IMR-90 (cell line): Measurements from ENCODE around the gene GM2A. TPM values are rescaled to one million over a fixed set of nuclear protein-coding genes. Genes with fewer than 3 reads are reported as not detected.

Experiments used
- ATAC-seq: fragments of 200-7000 bp; cut with Tn5 transposase; 2 replicates; pipeline ENCODE4 v1.9.1; 2020; ENCODE audit warnings: low read depth, mild to moderate bottlenecking, moderate library complexity
- BruUV-seq: library from RNA; stranded (reverse); fragments of 400-500 nt; replicated peaks from 2 replicates; lab custom pipeline; 2021; lab: Mats Ljungman, UMichigan
- CTCF ChIA-PET: fragments of 300-600 bp; formaldehyde crosslinking; extraction: SDS; loops from one replicate; lab custom pipeline; 2021; ENCODE audit warnings: antibody characterized with exemption; lab: Yijun Ruan, JAX
- POLR2A ChIA-PET: fragments of 300-600 bp; sonication (Branson Sonifier 250); formaldehyde crosslinking; loops from one replicate; lab custom pipeline; 2022; ENCODE audit warnings: antibody characterized with exemption; ENCODE audit not compliant: unreplicated experiment; lab: Charles Lee
- DNase-seq: peaks from one replicate; pipeline ENCODE4 v3.0.0; 2013
- H2AFZ ChIP-seq: replicated peaks from 2 replicates; pipeline ENCODE3; 2013; ENCODE audit warnings: low read length, mild to moderate bottlenecking; ENCODE audit not compliant: poor library complexity
- H2AK5ac ChIP-seq: 2 replicates; pipeline ENCODE4 v1.6.1; 2013; ENCODE audit warnings: low read depth, low read length, inconsistent platforms
- H2AK9ac ChIP-seq: replicated peaks from 2 replicates; pipeline ENCODE3; 2013; ENCODE audit warnings: mild to moderate bottlenecking, low read depth, low read length, moderate library complexity; ENCODE audit not compliant: poor library complexity
- H2BK120ac ChIP-seq: 2 replicates; pipeline ENCODE4 v1.6.1; 2013; ENCODE audit warnings: low read depth, low read length, inconsistent platforms
- H2BK15ac ChIP-seq: 3 replicates; pipeline ENCODE4 v1.6.1; 2013; ENCODE audit warnings: low read depth, low read length, inconsistent platforms
- H2BK20ac ChIP-seq: 2 replicates; pipeline ENCODE4 v1.6.1; 2013; ENCODE audit warnings: low read depth, mild to moderate bottlenecking, inconsistent platforms, low read length, moderate library complexity
- H2BK5ac ChIP-seq: 2 replicates; pipeline ENCODE4 v1.6.1; 2013; ENCODE audit warnings: mild to moderate bottlenecking, low read depth, low read length, inconsistent platforms; ENCODE audit not compliant: poor library complexity, severe bottlenecking
- H3K14ac ChIP-seq: replicated peaks from 2 replicates; pipeline ENCODE4 v1.6.1; 2013; ENCODE audit warnings: low read depth, low read length, inconsistent platforms
- H3K18ac ChIP-seq: 2 replicates; pipeline ENCODE4 v1.6.1; 2013; ENCODE audit warnings: low read depth, low read length, control low read depth
- H3K23ac ChIP-seq: 2 replicates; pipeline ENCODE4 v1.6.1; 2013; ENCODE audit warnings: low read depth, low read length, inconsistent platforms
- H3K27ac ChIP-seq: 2 replicates; pipeline ENCODE4 v1.5.1; 2013; ENCODE audit warnings: mild to moderate bottlenecking, control low read depth, low read length; ENCODE audit not compliant: insufficient read depth
- H3K27me3 ChIP-seq: 2 replicates; pipeline ENCODE4 v1.6.1; 2013; ENCODE audit warnings: low read length; ENCODE audit not compliant: control insufficient read depth, insufficient read depth
- H3K36me3 ChIP-seq: 2 replicates; pipeline ENCODE4 v1.6.1; 2013; ENCODE audit warnings: low read length, mixed read lengths; ENCODE audit not compliant: control insufficient read depth, insufficient read depth
- H3K4ac ChIP-seq: 2 replicates; pipeline ENCODE4 v1.6.1; 2013; ENCODE audit warnings: low read depth, low read length, inconsistent platforms
- H3K4me1 ChIP-seq: 2 replicates; pipeline ENCODE4 v1.6.1; 2013; ENCODE audit warnings: low read length, mixed read lengths; ENCODE audit not compliant: control insufficient read depth, insufficient read depth
- H3K4me2 ChIP-seq: 2 replicates; pipeline ENCODE4 v1.6.1; 2013; ENCODE audit warnings: low read depth, mild to moderate bottlenecking, control low read depth, low read length, moderate library complexity
- H3K4me3 ChIP-seq: 2 replicates; pipeline ENCODE4 v1.5.1; 2013; ENCODE audit warnings: low read depth, mild to moderate bottlenecking, control low read depth, low read length, moderate library complexity; ENCODE audit not compliant: insufficient read depth
- H3K56ac ChIP-seq: 2 replicates; pipeline ENCODE4 v1.6.1; 2013; ENCODE audit warnings: low read length, inconsistent platforms; ENCODE audit not compliant: insufficient read depth; ENCODE audit errors: extremely low read depth
- H3K79me1 ChIP-seq, 2 experiments: 2 replicates each; pipeline ENCODE4 v1.6.1; 2013; ENCODE audit warnings: low read length in 2 of 2, inconsistent platforms in 1 of 2, low read depth in 1 of 2
- H3K9ac ChIP-seq: 2 replicates; pipeline ENCODE4 v1.6.1; 2013; ENCODE audit warnings: low read depth, low read length, control low read depth
- H3K9me1 ChIP-seq: 2 replicates; pipeline ENCODE4 v1.6.1; 2013; ENCODE audit warnings: low read length, inconsistent platforms; ENCODE audit not compliant: insufficient read depth
- H3K9me3 ChIP-seq: 2 replicates; pipeline ENCODE4 v1.6.1; 2013; ENCODE audit warnings: low read length; ENCODE audit not compliant: control insufficient read depth, insufficient read depth
- H4K20me1 ChIP-seq: 2 replicates; pipeline ENCODE4 v1.6.1; 2013; ENCODE audit warnings: low read length, inconsistent platforms; ENCODE audit not compliant: insufficient read depth
- H4K5ac ChIP-seq: 2 replicates; pipeline ENCODE4 v1.6.1; 2013; ENCODE audit warnings: mild to moderate bottlenecking, low read depth, low read length, control low read depth
- H4K8ac ChIP-seq, 2 experiments: 2 replicates each; pipeline ENCODE4 v1.6.1; 2013; ENCODE audit warnings: low read depth in 2 of 2, low read length in 2 of 2, control low read depth in 1 of 2, inconsistent platforms in 1 of 2
- H4K91ac ChIP-seq: 2 replicates; pipeline ENCODE4 v1.6.1; 2013; ENCODE audit warnings: low read depth, low read length, inconsistent platforms; ENCODE audit not compliant: insufficient read depth
- MXI1 ChIP-seq: IDR thresholded peaks from 2 replicates; pipeline ENCODE4 v1.6.1; 2012; ENCODE audit warnings: low read depth, mild to moderate bottlenecking, low read length, moderate library complexity, borderline replicate concordance
- RFX5 ChIP-seq: IDR thresholded peaks from 2 replicates; pipeline ENCODE4 v1.8.0; 2012; ENCODE audit warnings: low read depth, mild to moderate bottlenecking, low read length, moderate library complexity
- WGBS, 2 experiments: methylation state at CpG; one replicate each; pipeline versions ENCODE4 v1.1.5 to v1.1.7; 2013; ENCODE audit warnings: missing lambda C conversion rate in 2 of 2; ENCODE audit not compliant: insufficient read length in 1 of 2; ENCODE audit errors: extremely low coverage in 2 of 2; 5-methylcytosine and 5-hydroxymethylcytosine counted together
- dilution Hi-C: fragments of 300-500 bp; cut with HindIII; formaldehyde crosslinking; loops from one replicate; pipeline ENCODE4 v1.14.3; 2018; ENCODE audit warnings: low sequenced_read_pairs; ENCODE audit not compliant: unreplicated experiment
- in situ Hi-C: fragments of 300-500 bp; cut with MboI; formaldehyde crosslinking; loops from 3 replicates; pipeline ENCODE4 v1.14.3; 2019; ENCODE audit warnings: low sequenced_read_pairs, inconsistent platforms, mixed read lengths
- intact Hi-C: fragments of 100-400 bp; cut with micrococcal nuclease; formaldehyde crosslinking; loops from 2 replicates; pipeline ENCODE4 v1.10.0; 2022
- polyA plus RNA-seq, 3 experiments: library from polyadenylated mRNA; depleted of rRNA; stranded (reverse); fragments of >200 nt; gene quantifications; 2 replicates each; pipeline ENCODE4 v1.2.3, GENCODE V29; 2012; ENCODE audit warnings: low replicate concordance in 1 of 3
- total RNA-seq: library from RNA; depleted of rRNA; stranded (reverse); fragments of >200 nt; gene quantifications from 2 replicates; pipeline ENCODE4 v1.2.3, GENCODE V29; 2012

Gene GM2A
- total and polyA plus RNA-seq, 2 of the 4 experiments (the other 2 are of a cell fraction), result 13.8 to 18.5 TPM

- no CpG with 5 or more reads among the region's 2 CpGs for WGBS, 2 experiments
- CTCF ChIA-PET, result interaction anchor here (2.4 kb wide), 1 partner anchor 10 kb away, joined by 12 read pairs; no protein-coding TSS in a partner anchor
- Histone ChIP-seq H3K36me3 (no peaks in the 10 kb centered on the region), H3K27ac (no peak overlapping the region), H2BK5ac (no peak overlapping the region), H2AFZ (no peak overlapping the region), H3K4me1 (no peaks in the 10 kb centered on the region), H3K56ac (no peak overlapping the region), H3K14ac (no peak overlapping the region), H4K5ac (no peak overlapping the region), H2BK120ac (no peak overlapping the region), H2BK20ac (no peak overlapping the region), H2AK9ac (no peak overlapping the region), H3K4ac (no peak overlapping the region), H3K79me1 (peaks cover 0 to 3% of the 10 kb centered on the region in 2 experiments; a peak in 2 of 4 replicates), H3K18ac (no peak overlapping the region), H3K9me1 (peaks cover 1% of the 10 kb centered on the region; the same call in 1 of the 2 replicates), H2AK5ac (no peak overlapping the region), H3K9ac (no peak overlapping the region), H2BK15ac (no peak overlapping the region), H3K4me3 (no peak overlapping the region), H3K27me3 (peaks cover 28% of the 10 kb centered on the region), H4K91ac (no peak overlapping the region), H3K23ac (no peak overlapping the region), H3K9me3 (no peaks in the 10 kb centered on the region), H4K20me1 (no peaks in the 10 kb centered on the region), H3K4me2 (no peak overlapping the region), H4K8ac (no peak overlapping the region)
- TF ChIP-seq RFX5 (no peak), MXI1 (no peak)
- DNase-seq, result no peak
- no peak for ATAC-seq
- no TSS peak for BruUV-seq
- POLR2A ChIA-PET, result no interaction called here
- in situ Hi-C loops (no loop called here), dilution Hi-C loops (no loop called here), intact Hi-C loops (no loop called here)
Observed at GRCh38 chr5:151248651-151249050, 4.3 kb upstream of the GM2A start.
